ENCODE measurements around the gene STRA8. TPM values are rescaled to one million over a fixed set of nuclear protein-coding genes. Genes with fewer than 3 reads are reported as not detected.

Gene STRA8
- total RNA-seq, 1 donor from 2014 or later = not detected

- no peak overlapping the region for H3K4me3 ChIP-seq (ENCODE audit: low read depth, low read length)
- DNase-seq (ENCODE audit: low read depth) = no peak
- TF ChIP-seq, protein P1, sequence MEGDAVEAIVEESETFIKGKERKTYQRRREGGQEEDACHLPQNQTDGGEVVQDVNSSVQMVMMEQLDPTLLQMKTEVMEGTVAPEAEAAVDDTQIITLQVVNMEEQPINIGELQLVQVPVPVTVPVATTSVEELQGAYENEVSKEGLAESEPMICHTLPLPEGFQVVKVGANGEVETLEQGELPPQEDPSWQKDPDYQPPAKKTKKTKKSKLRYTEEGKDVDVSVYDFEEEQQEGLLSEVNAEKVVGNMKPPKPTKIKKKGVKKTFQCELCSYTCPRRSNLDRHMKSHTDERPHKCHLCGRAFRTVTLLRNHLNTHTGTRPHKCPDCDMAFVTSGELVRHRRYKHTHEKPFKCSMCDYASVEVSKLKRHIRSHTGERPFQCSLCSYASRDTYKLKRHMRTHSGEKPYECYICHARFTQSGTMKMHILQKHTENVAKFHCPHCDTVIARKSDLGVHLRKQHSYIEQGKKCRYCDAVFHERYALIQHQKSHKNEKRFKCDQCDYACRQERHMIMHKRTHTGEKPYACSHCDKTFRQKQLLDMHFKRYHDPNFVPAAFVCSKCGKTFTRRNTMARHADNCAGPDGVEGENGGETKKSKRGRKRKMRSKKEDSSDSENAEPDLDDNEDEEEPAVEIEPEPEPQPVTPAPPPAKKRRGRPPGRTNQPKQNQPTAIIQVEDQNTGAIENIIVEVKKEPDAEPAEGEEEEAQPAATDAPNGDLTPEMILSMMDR (conservative IDR thresholded peaks at IDR 0.05; ENCODE audit: low read depth, low read length) = no peak
Measured at GRCh38 chr7:135299235-135299634, 65.6 kb downstream of the STRA8 start.

DNA sequence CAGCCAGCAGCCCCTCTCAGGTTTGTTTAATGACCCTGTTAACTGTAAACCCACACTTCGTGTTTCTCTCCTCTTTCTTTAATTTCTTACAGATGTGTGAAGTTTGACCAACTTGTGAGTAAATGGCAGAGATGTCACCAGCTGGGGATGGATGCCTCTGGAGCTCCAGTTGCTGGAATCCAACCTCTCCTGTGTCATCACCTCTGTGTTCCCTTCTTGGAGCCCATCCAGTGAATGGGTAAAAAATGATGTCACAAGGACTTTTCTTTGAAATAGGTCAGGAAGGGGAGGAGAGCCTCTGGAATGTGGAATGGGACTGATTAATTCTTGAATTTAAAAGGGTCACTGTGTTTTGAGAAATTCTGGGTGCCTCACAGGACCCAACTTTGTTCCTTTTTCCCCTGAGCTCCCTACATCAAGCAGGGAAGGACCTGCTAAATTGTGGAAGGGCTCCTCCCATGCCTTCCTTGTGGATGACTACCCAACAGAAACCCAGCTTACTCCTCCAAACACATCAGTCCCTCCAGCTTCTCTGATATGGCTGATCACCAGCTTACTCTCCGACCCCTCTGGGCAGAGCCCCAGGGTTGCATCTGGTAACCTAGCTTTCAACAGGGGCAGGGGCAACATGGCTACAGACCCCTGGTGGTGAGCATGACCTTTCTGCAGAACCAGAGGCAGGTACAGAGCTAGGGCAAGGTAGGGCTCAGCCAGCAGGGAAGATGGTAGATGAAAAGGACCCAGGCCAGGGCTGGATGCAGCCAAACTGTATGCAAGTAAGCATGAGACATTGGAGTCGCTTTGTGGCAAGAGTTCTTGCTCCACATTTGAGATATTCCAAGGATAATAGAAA lies 67.5 kb downstream of the STRA8 start:
- no peak overlapping the region for H3K4me3 ChIP-seq (ENCODE audit: low read depth, low read length)
- TF ChIP-seq, protein P1 (conservative IDR thresholded peaks at IDR 0.05; ENCODE audit: low read depth, low read length) = peak; percentile 2
- no peak for DNase-seq (ENCODE audit: low read depth)

Other genes starting within 250 kb of the STRA8 start
- gene AGBL3, start 247.3 kb upstream of the STRA8 start, total RNA-seq = 1.7 and 4.0 TPM in 2 replicates
- gene TMEM140, start 85.8 kb upstream of the STRA8 start, total RNA-seq = 0.36 and 0.46 TPM in 2 replicates
- gene CYREN, start 63.1 kb upstream of the STRA8 start, total RNA-seq = 54.5 and 80.3 TPM in 2 replicates
- gene WDR91, start 22.3 kb upstream of the STRA8 start, total RNA-seq = 8.7 and 16.3 TPM in 2 replicates